ENCODE measurements around the gene NET1. TPM values are rescaled to one million over a fixed set of nuclear protein-coding genes. Genes with fewer than 3 reads are reported as not detected.
A peak's percentile ranks its signal among the peaks of the same experiment; 100 is the strongest.
"Not testable (repeated sequence)": the region's sequence is repeated elsewhere in the genome, so short reads cannot be mapped to it uniquely, and the experiment has no call there.

NET1 gene
- total RNA-seq, 1 donor from 2014 or later: 97.5 TPM

DNA sequence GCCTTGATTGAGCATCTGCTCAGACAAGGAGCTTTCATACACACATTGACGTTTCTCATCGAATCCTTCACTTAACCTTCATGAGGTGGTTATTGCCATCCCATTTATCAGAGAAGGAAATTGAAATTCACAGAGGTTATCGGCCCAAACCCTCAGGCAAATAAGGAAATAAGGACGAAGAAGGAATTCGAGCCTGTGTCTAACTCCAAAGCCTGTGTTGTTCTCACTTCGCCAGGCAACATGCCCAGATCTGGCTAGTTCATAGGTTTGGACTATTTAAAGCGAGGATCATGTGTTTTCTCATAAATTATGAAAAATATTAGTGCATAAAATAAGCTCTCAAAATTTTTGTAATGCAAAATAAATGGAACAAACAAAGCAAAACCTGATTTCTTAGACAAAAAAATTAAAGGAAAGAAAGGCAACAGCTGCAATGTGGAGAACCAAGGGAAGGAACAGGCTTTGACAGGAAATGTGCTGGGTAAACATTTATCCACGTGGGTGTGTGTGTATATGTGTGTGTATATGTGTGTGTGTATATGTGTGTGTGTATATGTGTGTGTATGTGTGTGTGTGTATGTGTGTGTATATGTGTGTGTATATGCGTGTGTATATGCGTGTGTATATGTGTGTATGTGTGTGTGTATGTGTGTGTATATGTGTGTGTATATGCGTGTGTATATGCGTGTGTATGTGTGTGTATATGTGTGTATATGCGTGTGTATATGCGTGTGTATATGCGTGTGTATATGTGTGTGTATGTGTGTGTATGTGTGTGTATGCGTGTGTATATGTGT, 42.8 kb upstream of the NET1 start:
- no peak for DNase-seq (ENCODE audit: low spot score, unreplicated experiment)
- TF ChIP-seq, protein P1, sequence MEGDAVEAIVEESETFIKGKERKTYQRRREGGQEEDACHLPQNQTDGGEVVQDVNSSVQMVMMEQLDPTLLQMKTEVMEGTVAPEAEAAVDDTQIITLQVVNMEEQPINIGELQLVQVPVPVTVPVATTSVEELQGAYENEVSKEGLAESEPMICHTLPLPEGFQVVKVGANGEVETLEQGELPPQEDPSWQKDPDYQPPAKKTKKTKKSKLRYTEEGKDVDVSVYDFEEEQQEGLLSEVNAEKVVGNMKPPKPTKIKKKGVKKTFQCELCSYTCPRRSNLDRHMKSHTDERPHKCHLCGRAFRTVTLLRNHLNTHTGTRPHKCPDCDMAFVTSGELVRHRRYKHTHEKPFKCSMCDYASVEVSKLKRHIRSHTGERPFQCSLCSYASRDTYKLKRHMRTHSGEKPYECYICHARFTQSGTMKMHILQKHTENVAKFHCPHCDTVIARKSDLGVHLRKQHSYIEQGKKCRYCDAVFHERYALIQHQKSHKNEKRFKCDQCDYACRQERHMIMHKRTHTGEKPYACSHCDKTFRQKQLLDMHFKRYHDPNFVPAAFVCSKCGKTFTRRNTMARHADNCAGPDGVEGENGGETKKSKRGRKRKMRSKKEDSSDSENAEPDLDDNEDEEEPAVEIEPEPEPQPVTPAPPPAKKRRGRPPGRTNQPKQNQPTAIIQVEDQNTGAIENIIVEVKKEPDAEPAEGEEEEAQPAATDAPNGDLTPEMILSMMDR (IDR thresholded peaks at IDR 0.05; ENCODE audit: unreplicated experiment): no peak
- peaks cover 10% of the 10 kb centered on the region for H3K4me1 Mint-ChIP-seq (ENCODE audit: low read depth)
- H3K27me3 Mint-ChIP-seq: peaks cover 12% of the 10 kb centered on the region
- no peak overlapping the region for H3K4me3 Mint-ChIP-seq (ENCODE audit: low read depth)
- H3K9me3 Mint-ChIP-seq (ENCODE audit: low read depth): peaks cover 12% of the 10 kb centered on the region
- H3K27ac Mint-ChIP-seq: no peak overlapping the region
- no peaks in the 10 kb centered on the region for H3K36me3 Mint-ChIP-seq (ENCODE audit: insufficient read depth)

DNA sequence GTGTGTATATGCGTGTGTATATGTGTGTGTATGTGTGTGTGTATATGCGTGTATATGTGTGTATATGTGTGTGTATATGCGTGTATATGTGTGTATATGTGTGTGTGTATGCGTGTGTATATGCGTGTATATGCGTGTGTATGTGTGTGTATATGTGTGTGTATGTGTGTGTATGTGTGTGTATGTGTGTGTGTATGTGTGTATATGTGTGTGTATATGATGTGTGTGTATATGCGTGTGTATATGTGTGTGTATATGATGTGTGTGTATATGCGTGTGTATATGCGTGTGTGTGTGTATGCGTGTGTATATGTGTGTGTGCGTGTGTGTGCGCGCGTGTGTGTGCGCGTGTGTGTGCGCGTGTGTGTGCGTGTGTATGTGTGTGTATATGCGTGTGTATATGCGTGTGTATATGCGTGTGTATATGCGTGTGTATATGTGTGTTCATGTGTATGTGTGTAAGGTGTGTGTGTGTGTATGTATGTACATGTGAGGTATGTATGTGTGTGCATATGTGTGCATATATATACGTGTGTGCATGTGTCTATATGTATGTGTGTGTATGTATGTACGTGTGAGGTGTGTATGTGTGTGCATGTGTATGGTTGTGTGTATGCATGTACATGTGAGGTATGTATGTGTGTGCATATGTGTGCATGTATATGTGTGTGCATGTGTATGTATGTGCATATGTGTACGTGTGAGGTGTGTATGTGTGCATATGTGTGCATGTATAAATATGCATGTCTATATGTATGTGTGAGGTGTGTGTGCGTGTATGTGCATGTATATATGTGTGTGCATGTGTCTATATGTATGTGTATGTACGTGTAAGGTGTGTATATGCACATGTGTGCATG, 41.6 kb upstream of the NET1 start:
- peaks cover 8% of the 10 kb centered on the region for H3K4me1 Mint-ChIP-seq (ENCODE audit: low read depth)
- no peak overlapping the region for H3K4me3 Mint-ChIP-seq (ENCODE audit: low read depth)
- peaks cover 12% of the 10 kb centered on the region for H3K9me3 Mint-ChIP-seq (ENCODE audit: low read depth)
- TF ChIP-seq, protein P1 (IDR thresholded peaks at IDR 0.05; ENCODE audit: unreplicated experiment): no peak
- no peak for DNase-seq (ENCODE audit: low spot score, unreplicated experiment)
- H3K36me3 Mint-ChIP-seq (ENCODE audit: insufficient read depth): no peaks in the 10 kb centered on the region
- H3K27me3 Mint-ChIP-seq: peaks cover 9% of the 10 kb centered on the region
- no peak overlapping the region for H3K27ac Mint-ChIP-seq

DNA sequence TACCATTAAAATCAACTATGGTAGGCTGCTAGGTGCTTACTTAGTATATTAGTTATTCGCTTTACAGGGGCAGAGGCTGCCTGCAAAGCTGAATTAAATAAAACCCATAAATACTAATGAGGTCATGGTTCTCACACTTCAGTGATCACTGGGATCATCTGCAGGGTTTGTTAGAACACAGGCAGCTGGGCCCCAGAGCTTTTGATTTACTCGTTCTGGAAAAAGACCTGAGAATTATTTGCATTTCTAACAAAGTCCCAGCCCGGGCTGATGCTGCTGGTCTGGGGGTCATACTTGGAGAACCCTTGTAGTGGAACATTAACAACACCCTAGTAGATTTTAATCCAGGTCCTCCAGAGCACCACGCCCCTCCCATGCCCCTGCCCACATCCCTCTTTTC, 39.0 kb upstream of the NET1 start:
- no peaks in the 10 kb centered on the region for H3K27me3 Mint-ChIP-seq
- H3K4me1 Mint-ChIP-seq (ENCODE audit: low read depth): peaks cover 3% of the 10 kb centered on the region
- TF ChIP-seq, protein P1 (IDR thresholded peaks at IDR 0.05; ENCODE audit: unreplicated experiment): no peak
- no peak for DNase-seq (ENCODE audit: low spot score, unreplicated experiment)
- no peak overlapping the region for H3K4me3 Mint-ChIP-seq (ENCODE audit: low read depth)
- H3K36me3 Mint-ChIP-seq (ENCODE audit: insufficient read depth): no peaks in the 10 kb centered on the region
- H3K9me3 Mint-ChIP-seq (ENCODE audit: low read depth): peaks cover 12% of the 10 kb centered on the region
- no peak overlapping the region for H3K27ac Mint-ChIP-seq

DNA sequence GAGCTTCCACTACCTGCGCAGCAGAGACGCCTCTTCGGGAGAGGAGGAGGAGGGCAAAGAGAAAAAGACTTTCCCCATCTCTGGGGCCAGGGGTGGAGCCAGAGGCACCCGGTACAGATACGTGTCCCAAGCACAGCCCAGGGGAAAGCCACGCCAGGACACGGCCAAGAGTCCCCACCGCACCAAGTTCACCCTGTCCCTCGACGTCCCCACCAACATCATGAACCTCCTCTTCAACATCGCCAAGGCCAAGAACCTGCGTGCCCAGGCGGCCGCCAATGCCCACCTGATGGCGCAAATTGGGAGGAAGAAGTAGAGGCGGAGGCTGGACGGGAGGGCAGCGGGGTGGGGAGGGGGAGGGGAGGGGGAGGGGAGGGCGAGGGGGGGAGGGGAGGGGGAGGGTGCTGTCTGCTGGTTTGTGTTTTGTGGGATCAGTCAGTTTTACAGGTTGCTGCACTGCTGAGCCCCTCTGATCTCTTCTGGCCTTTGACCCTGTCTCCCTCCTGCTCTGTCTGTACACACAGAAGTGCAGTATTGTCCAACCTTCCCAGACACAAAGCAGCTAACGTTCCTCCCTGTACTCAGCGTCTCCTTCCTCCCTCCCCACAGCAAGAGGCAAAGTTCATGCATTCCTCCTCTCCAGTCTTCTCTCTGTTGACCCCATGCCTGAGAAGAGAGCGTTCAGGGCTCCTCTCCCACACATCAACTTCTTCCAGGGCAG, 38.3 kb upstream of the NET1 start:
- TF ChIP-seq, protein P1 (IDR thresholded peaks at IDR 0.05; ENCODE audit: unreplicated experiment): no peak
- Mint-ChIP-seq H3K27me3 (no peaks in the 10 kb centered on the region), H3K4me3 (ENCODE audit: low read depth) (no peak overlapping the region), H3K27ac (no peak overlapping the region), H3K36me3 (ENCODE audit: insufficient read depth) (no peaks in the 10 kb centered on the region), H3K9me3 (ENCODE audit: low read depth) (peaks cover 13% of the 10 kb centered on the region), H3K4me1 (ENCODE audit: low read depth) (peaks cover 3% of the 10 kb centered on the region)
- DNase-seq (ENCODE audit: low spot score, unreplicated experiment): no peak

DNA sequence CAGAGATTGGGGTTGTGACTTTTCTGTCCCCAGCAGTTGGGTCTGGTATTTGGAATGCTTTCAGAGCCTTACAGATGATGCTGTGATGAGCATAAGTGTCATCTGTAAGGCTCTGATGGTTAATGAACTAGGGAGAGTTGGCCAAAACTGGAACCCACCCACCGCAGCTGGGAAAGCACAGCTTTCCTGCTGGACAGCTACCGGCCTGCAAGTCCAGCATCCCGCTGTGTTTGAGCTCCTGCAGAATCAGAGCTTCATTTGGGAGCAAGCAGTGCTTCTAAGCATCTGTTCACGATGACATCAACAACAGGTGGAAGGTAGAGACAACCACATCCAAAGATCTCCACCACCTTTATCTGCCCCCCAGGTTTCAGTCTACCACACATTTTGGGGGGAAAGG, 35.9 kb upstream of the NET1 start:
- peaks cover 8% of the 10 kb centered on the region for H3K9me3 Mint-ChIP-seq (ENCODE audit: low read depth)
- H3K4me3 Mint-ChIP-seq (ENCODE audit: low read depth): no peak overlapping the region
- peaks cover 3% of the 10 kb centered on the region for H3K4me1 Mint-ChIP-seq (ENCODE audit: low read depth)
- H3K27me3 Mint-ChIP-seq: no peaks in the 10 kb centered on the region
- no peak for DNase-seq (ENCODE audit: low spot score, unreplicated experiment)
- no peaks in the 10 kb centered on the region for H3K36me3 Mint-ChIP-seq (ENCODE audit: insufficient read depth)
- peak overlapping the region; percentile 69 for H3K27ac Mint-ChIP-seq
- TF ChIP-seq, protein P1 (IDR thresholded peaks at IDR 0.05; ENCODE audit: unreplicated experiment): no peak

DNA sequence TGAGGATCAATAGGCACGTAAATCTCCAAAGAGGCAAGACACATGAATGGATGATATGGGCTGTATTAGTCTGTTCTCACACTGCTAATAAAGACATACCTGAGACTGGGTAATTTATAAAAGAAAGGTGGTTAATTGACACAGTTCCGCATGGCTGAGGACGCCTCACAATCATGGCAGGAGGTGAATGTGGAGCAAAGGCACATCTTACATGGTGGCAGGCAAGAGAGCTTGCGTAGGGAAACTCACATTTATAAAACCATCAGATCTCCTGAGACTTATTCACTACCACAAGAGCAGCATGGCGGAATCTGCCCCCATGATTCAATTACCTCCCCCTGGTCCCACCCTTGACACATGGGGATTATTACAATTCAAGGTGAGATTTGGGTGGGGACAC, 33.2 kb upstream of the NET1 start:
- not testable (repeated sequence) for H3K9me3 Mint-ChIP-seq (ENCODE audit: low read depth); H3K4me3 Mint-ChIP-seq (ENCODE audit: low read depth); H3K36me3 Mint-ChIP-seq (ENCODE audit: insufficient read depth); H3K27me3 Mint-ChIP-seq; DNase-seq (ENCODE audit: low spot score, unreplicated experiment); H3K27ac Mint-ChIP-seq; H3K4me1 Mint-ChIP-seq (ENCODE audit: low read depth)

DNA sequence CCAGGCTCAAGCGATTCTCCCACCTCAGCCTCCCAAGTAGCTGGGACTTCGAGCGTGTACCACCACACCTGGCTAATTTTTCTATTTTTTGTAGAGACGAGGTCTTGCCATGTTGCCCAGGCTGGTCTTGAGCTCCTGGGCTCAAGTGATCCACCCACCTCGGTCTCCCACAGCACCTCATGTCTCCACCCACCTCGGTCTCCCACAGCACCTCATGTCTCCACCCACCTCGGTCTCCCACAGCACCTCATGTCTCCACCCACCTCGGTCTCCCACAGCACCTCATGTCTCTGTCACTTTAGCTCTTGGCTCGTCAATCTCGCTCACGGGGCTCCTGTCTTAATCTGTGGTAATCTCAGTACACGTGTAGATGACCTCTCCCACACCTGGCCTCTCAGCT, 32.0 kb upstream of the NET1 start:
- not testable (repeated sequence) for H3K27me3 Mint-ChIP-seq; H3K36me3 Mint-ChIP-seq (ENCODE audit: insufficient read depth); DNase-seq (ENCODE audit: low spot score, unreplicated experiment); H3K4me1 Mint-ChIP-seq (ENCODE audit: low read depth); H3K9me3 Mint-ChIP-seq (ENCODE audit: low read depth); H3K4me3 Mint-ChIP-seq (ENCODE audit: low read depth); H3K27ac Mint-ChIP-seq

Data from progenitor cell of endocrine pancreas (in vitro differentiated cells).